Esophagus muscularis mucosa (tissue), 4 donors: ENCODE results near the gene SMTN.

Experiments used
- CTCF ChIP-seq, 3 experiments: fragments of 200-600 bp in 2 of 3; fragments of 450-650 bp in 1 of 3; sonication (generic) in 2 of 3; IDR thresholded peaks; one replicate each; pipeline ENCODE4 v1.5.1; 2017 to 2019; ENCODE audit warnings: antibody characterized with exemption in 3 of 3, mild to moderate bottlenecking in 2 of 3, moderate library complexity in 1 of 3
- EP300 ChIP-seq: sonication (generic); formaldehyde crosslinking; IDR thresholded peaks from one replicate; pipeline ENCODE4 v1.6.1; 2017; ENCODE audit warnings: antibody characterized with exemption
- POLR2A ChIP-seq: fragments of 450-650 bp; IDR thresholded peaks from one replicate; pipeline ENCODE4 v1.6.1; 2017; ENCODE audit warnings: antibody characterized with exemption, moderate library complexity, mild to moderate bottlenecking, low read depth
- POLR2AphosphoS5 ChIP-seq, 2 donors: sonication (generic); formaldehyde crosslinking; IDR thresholded peaks; one replicate each; pipeline ENCODE4 v1.6.1; 2017; ENCODE audit warnings: antibody characterized with exemption in 2 of 2

DNA sequence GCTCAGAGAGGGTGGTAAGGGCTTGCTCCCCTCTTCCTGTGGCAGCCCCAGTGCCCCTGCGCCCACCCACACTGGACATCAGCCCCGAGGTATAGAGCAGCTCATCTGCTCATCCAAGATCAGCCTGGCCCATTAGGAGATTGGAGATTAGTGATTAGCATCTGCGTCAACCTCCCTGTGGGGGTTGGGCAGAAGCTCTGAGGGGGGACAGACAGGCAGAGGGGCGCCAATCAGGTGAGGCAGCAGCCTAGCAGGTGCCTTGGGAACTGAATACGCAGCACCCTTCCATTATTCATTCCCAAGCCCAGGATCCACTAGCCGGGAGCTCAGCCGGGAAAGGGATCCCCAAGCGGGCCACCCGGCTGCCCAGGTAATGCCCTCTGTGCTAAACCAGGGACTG lies 11.0 kb downstream of the SMTN start:
- no peak for TF ChIP-seq CTCF (IDR thresholded peaks at IDR 0.05)
- no peak for TF ChIP-seq POLR2AphosphoS5 (IDR thresholded peaks at IDR 0.05)
- TF ChIP-seq POLR2A = no peak
- no peak for TF ChIP-seq EP300
